Stimulated activated CD8-positive, alpha-beta memory T cell treated with anti-CD3 and anti-CD28 coated beads, Interleukin-7, amount 100 ng/mL, for 48 hours (primary cell): Measurements from ENCODE around the gene ATP13A3.

ENCODE experiments used
- DNase-seq, 2 donors: peaks; one replicate each; pipeline ENCODE4 v3.0.0-alpha.2; 2020; ENCODE audit warnings: low read depth in 1 of 2; ENCODE audit errors: extremely low read depth in 1 of 2

The ATP13A3 gene

DNA sequence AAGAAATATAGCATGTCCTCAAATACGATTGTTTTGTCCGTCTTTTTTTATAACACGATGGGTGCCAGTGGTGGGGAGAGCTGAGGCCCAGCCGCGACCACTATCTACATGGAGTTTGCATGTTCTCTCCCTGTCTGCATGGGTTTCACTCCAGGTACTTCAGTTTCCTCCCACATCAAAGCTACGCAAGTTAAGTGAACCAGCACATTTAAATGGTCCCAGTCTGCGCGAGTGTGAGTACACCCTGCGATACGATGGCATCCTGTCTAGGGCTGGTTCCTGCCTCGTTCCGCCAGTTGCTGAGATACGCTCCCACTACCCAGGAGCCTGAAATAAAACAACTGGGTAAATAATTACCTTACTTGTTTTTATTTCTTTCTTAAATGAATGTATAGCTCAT lies 40.6 kb downstream of the ATP13A3 start:
- no peak for DNase-seq

DNA sequence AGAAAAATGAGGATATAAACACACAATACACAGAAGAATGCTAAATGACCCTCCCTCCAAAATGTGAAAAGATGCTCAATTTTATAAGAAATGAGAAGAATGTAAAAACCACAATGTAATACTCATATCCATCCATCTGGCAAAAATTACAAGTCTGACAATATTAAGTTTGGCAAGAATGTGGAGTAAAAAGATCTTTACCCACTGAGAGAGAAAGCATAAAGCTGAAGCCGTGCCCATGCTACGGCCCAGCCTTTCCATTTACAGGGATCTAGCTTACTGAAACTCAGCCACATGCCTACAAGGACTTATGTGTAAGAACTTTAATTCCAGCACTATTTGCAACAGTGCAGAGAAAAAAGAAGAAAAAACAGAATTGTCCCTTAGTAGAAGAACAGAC lies 42.9 kb downstream of the ATP13A3 start:
- DNase-seq = no peak

DNA sequence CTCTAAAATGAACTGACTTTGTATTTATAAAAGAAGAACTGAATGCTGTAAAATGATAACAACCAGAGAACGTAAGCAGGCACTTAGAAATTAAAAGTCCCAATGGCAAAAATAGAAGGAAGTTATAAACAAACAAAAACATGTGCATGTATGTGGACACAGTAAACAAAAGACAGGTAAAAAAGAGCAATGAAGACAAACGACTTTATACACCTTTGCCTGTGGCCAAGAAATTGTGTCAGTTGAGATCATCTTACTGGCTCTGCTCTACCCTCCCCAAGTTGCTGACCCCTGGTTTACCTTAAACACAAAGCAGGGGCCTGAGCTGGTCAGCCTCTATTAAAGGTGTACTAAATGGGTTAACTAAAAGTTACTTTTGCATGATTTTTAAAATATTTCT lies 46.0 kb downstream of the ATP13A3 start:
- DNase-seq = no peak

DNA sequence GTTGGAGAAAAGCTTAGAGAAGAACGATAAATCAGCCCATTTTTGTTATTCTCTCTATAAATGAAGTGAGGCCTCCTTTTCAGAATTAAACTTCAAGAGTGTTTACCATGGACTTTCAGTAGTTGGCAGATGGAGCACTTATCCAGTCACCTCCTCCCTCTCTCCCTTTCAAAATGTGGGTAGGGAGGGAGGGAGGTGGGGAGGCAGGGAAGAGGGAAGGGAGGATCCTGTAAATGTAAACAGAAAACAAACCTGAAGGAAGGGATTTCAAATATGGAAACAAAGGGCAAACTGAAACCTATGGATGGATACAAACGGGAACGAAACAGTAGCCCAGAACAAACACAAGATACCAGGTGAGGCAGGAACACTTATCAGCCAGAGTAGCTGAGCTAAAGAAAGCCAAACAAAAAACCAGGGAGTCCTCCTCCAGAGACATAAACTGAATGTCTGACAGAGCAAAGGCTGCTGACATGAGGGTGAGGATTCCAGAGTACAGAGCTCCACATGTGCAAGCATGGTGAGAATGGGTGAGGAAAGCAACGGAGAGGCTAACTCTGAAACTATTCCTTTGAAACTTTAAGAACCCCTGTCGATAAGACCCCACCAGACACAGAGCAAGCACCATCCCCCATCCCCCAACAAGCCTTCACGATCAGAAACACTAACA lies 46.8 kb downstream of the ATP13A3 start:
- no peak for DNase-seq

DNA sequence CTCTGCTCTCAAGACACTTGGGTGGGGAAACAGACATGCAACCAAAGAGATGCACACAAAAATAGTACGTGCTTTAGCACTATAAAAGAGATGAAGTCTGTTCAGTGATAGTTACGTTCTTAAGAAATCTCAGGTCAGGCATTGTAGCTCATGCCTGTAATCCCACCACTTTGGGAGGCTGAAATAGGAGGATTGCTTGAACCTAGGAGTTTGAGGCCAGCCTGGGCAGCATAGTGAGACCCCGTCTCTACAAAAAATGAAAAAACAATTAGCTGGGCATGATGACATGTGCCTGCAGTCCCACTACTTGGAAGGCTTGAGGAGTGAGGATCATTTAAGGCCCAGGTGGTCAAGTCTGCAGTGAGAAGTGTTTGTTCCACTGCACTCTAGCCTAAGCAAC lies 52.3 kb downstream of the ATP13A3 start:
- no peak for DNase-seq

DNA sequence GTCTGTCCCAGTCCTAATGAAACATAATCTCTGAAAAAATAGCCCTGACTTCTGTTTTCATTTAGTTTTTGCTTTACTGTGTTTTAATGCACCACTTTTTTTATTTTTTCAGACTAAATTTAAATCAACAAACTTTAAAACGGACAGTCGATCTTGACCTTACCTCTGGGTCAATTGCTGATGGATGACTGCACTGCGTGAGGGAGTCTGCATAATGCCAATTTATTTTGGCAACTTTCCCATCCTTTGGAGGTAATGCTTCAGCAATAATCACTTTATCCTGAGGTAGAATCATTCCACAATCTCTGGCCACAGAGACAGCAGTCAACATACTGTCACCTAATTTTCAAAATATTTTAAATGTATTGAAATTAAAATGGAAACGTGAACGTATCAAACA lies 55.2 kb downstream of the ATP13A3 start:
- DNase-seq = no peak

DNA sequence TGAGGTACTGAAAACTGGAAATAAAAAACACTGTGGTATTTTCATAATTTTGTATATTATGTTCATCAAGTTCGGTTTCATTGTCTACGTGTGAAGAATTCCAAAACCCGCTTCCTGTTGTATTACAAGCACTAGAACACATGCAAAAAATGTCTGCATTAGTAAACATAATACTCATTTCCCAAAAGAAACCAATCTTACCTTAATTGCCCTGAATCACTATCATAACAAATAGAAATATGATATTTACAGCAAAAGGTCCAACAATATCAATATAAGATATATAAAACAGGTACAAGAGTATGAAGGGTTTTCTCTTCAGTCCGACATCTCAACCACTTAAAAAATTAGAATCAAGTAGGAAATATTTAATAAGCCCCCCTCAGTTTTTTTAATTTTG lies 61.4 kb downstream of the ATP13A3 start:
- no peak for DNase-seq

DNA sequence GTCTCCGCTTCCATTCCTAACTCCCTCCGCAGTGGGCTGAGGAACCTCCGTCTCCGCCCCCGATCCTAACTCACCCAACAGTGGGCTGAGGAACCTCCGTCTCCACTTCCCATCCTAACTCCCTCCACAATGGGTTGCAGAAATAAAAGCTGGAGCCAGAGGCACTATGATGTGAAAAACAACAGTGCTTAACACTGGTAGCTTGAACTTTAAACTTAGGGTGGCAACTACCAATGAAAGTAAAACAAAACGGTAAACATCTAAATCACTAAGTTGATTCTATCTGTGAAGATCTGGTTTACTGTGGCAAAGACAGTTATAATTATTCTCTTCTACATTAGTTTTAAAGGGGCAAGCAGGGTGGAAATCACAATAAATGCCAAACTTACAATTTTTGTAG lies 61.8 kb downstream of the ATP13A3 start:
- no peak for DNase-seq

DNA sequence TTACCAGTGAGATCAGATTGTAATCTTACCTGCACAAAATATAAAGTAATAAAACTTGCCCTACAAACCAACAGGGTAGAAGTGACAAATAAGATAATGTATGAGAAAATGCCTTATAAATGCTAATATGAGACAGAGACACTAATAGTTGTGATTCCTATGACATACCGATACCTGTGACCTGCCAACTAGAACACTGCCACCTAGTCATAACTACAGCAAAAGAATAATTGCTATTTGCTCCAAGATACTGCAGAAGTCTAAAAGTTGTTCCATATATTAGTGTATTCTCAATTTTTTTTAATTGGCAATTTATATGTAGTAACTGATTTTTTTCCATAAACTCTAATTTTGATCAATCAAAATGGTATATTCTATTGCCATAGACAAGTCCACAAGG lies 62.4 kb downstream of the ATP13A3 start:
- DNase-seq = no peak

DNA sequence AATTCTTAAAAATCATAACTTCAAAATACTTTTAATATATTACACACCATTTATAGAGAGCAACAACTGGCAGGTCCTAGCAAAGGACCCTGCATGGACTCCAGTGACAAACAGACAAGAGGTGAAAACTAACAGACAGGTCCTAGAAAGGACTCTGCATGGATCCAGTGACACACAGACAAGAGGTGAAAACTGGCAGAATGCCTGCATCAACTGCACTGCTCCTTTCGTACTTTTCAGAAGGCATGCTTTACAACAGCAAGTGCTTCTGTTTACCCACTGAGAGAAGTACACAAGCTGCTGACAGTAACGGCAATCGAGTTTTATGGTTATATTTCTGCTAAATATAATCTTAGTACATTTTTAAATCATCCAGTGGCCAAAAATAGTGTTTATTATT lies 63.5 kb downstream of the ATP13A3 start:
- no peak for DNase-seq

DNA sequence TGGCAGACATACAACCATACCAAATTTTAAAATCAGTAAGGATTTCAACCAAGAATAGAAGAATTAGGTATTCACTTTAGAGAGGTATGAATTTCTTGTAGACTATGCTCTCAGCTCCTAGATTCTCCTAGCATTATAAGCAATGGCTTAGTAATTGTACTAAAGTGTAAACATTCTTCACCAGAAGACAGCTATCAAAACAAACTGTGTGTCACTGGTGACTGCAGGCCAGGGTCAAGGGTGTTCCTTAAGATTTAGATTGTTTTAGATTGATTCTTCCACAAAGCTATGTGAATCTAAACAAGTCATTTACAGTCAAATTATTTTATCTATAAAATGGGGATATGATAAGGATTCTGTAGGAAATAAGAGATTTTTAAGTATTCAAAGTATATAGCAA lies 64.6 kb downstream of the ATP13A3 start:
- DNase-seq = no peak

DNA sequence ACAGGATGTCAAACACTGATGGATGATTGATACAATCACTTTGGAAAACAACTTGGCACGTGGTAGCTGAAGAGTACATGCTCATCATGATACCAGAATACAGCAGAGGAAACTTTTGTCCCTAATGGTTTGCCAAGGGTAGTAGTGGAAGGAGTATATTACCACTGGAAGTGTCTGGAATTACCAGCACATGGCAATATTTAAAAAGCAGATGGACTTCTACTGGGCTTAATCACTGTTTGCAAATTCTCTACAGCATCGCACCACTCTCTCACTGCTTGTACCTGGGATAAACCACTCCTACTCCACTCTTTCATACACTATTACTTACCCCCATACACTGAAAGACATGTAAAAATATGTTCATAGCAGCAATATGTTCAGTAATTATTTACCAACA lies 68.1 kb downstream of the ATP13A3 start:
- no peak for DNase-seq

DNA sequence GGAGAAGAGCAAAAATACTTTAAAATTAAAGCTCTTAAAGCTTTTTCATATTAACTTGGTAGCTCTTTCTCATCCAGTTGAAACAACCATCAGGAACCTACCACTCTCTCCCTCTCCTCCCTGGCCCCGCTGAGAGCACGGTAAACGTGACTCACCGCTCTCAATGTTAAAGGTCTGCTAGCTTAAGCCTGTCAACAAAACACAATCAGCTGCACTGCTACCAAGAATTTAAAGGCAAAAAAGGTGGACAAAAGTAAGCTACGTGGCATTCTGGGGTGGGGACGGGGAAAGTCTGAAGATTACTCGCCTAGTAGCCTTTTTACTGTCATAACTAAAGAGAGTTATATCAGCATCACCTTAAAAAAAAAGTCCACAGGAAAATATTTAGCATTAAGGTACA lies 79.4 kb downstream of the ATP13A3 start:
- no peak for DNase-seq

DNA sequence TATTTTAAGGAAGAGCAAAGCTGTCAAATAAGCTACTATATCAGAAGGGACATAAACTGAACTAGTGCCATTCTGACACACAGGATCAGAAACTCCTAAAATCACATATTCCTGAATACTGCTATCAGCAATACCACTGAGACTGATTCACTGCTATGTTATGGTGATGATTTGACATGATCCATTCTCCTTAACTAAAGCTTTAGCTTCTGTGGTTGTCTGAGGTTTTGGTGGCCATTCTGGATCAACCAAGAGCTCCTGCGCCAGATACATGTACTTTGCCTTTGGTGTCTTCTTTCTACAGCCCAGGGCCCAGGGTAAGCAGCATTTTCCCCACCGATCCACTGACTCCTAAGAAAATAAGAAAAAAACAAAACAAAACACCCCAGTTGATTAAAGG lies 81.0 kb downstream of the ATP13A3 start:
- DNase-seq = no peak

DNA sequence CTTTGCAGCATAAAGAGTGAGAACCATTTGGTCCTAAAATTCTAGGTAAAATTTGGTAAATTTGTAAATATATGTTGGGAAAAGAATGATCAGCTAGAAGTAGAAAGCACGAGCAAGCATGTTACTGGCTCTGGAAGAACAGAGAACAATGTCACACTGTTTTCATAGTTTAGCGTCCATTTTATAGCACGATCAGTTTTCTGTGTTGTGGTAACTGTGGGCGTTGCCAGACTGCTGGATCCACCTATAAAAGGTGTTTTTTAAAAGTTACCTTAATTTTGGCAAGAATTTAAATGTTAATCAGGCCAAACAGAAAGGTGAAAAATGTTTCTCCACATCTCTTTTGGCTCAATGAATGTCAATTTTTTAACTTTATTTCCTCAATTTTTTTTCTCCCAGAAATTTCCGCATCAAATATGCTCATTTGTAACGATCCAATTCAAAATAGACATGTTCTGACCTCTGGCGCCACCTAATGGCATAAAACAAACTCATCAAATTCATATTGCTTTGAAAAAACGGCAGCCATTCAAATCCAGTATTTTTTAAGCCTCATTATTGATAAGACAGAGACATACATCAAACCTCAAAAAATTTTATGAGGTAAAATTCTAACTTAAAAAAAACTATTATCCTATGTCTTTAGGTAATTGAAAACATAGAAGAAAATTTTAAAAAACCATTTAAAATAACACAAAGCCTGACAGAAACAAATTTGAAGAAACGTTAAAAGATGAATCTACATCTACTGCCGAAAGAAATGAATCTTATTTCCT lies 82.2 kb downstream of the ATP13A3 start:
- no peak for DNase-seq

DNA sequence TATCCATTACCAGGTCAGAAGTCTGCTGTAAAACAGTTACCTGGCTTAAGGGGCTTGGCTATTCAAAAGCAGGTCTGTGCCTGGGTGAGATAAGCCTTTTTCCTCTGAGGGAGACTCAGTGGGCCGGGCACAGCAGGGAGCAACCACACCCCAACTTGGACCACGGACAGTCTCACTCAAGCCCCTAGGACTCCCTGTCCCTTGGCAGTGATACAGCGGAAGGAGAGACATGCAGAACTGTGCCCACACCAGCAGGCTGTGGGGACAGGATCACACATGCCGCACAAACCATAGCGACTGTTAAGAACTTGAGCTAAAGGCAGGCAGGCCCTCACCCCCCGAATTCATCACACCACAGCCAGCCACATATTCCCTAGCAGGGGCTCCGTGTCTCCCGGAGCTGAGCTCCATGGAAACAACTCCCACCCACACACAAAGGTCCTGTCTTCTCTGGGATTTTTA lies 84.9 kb downstream of the ATP13A3 start:
- no peak for DNase-seq

DNA sequence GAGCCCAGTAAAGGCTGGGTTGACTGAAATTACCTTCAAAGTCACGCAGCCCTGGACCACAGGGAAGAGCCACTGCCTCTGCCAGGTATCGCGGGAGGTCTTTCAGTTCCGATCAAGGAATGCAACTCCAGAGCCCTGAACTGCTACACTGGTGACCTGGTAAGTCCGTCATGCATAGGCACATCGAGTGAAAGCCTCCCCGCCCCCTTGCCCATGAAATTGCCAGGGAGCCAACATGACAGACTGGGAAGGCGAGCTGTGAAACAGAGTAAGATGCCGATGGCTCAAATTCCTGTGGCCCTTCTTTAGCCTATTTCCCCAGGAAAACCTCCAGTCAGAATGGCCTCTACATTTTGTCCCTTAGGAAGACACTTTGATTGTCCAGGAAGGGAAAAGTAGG lies 85.5 kb downstream of the ATP13A3 start:
- DNase-seq = no peak

DNA sequence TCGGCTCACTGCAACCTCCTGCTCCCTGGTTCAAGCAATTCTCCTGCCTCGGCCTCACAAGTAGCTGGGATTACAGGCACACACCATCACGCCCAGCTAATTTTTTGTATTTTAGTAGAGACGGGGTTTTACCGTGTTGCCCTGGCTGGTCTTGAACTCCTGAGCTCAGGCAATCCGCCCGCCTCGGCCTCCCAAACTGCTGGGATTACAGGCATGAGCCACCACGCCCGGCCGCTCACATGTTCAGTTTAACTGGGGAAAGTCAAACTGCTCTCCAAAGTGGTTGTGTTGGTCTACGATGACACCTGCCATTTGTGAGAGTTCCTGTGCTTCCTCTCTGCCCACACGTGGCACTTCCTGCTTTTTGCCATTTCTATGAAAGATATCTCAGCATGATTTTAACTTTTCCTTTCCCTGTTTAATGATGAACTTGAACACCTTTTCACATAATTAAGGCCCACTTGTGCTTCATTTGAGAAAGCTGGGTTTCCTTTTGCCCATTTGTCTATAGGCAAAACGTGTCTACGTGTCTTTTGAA lies 86.9 kb downstream of the ATP13A3 start:
- no peak for DNase-seq

DNA sequence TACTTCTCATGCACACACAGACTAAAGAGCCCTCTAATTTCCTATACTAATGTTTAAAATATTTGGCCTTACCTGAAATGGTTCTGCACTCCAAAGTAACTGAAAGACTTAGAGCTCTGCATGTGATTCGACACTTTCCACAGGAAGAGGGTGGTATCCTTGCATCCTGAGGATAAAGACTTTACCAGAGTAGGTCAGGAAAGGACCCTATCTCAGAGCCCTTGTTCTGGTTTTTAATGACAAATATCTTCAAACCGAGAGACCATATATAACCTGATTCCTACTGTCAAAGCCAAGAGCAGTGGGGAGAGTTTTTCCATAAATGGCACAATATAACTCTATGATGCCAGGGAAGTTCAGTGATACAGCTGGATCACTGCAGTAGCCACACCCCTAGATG lies 87.6 kb downstream of the ATP13A3 start, which contains the start of gene GP5:
Gene GP5 (minus strand): TSS at position 101 of the 400 bp plus-strand sequence. CDS start 984 bp downstream, outside the sequence.
- no peak for DNase-seq

DNA sequence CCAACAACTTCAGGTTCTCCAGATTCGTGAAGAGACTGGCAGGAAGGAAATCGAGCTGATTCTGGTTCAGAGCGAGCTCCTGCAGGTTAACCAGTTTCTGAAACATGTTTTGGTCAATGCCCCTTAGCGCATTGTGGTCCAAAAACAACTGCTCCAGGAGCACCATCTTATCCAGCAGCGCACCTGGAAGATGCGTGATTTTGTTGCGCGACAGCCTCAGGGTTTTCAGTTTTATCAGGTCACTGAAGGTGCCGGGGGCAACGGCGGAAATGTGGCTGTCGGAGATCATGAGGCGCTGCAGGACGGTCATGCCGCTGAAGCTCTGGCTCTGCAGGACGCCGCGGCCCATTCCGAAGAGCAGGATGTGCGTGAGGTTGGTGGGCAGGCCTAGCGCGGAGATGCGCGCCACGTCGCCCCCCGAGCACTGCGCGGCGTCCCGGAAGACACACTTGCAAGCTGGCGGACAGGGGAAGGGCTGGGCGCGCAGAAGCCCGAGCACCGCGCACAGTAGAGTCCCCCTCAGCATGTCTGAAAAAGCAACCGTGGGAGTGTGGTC lies 89.0 kb downstream of the ATP13A3 start:
- DNase-seq = no peak

DNA sequence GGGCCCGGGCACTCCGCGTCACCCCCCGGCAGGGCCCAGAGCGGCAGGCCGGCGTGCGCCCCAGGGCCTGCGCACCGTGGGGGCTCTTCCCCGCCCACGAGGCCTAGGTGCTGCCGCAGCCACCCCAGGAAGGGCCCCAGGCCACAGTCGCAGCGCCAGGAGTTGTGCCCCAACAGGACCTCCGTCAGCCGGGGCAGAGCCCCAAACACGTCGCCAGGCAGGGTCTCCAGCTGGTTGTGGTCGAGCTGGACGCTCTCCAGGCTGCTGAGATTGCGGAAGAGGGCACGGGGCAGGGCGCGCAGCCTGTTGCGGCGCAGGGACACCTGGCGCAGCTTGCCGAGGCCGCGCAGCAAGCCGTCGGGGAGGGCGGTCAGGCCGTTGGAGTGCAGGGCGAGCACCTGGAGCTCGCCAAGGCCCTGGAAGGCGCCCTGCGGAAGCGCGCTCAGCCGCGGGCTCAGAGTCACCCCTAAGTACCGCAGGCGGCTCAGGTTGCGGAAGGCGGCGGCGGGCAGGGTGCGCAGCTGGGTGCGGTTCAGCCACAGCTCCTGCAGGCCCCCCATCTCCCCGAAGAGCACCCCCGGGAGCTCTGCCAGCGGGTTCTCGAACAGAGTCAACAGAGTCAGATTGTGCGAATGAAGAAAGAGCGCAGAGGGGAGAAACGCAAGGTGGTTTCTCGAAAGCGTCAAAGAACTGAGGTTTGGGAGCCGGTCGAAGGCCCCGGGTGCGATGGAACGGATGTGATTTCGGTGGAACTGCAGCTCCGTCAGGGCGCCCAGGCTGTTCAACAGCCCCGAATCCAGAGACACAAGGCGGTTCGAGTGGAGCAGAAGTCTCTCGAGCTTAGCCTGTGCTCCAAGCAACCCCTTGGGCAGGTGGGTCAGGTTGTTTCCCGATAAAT lies 89.7 kb downstream of the ATP13A3 start:
- DNase-seq = no peak
